Stomach (tissue), 4 donors: Measurements from ENCODE around the gene AGAP3.

ENCODE experiments used
- POLR2A ChIP-seq, 4 donors: fragments of 450-650 bp; IDR thresholded peaks; one replicate each; pipeline ENCODE4 v1.6.1; 2016; ENCODE audit warnings: antibody characterized with exemption in 4 of 4, control low read depth in 2 of 4, mild to moderate bottlenecking in 1 of 4, moderate library complexity in 1 of 4
- POLR2AphosphoS5 ChIP-seq, 3 donors: sonication (generic); formaldehyde crosslinking; IDR thresholded peaks; one replicate each; pipeline ENCODE4 v1.6.1; 2016; ENCODE audit warnings: antibody characterized with exemption in 3 of 3
- TF ChIP-seq, protein P1 (sequence below), 7 experiments: fragments of 450-650 bp in 4 of 7; fragments of 200-600 bp in 3 of 7; sonication (generic) in 3 of 7; IDR thresholded peaks; one replicate each; pipeline ENCODE4 v1.5.1; 2016 to 2019; ENCODE audit warnings: antibody characterized with exemption in 7 of 7, control low read depth in 2 of 7, mild to moderate bottlenecking in 1 of 7

DNA sequence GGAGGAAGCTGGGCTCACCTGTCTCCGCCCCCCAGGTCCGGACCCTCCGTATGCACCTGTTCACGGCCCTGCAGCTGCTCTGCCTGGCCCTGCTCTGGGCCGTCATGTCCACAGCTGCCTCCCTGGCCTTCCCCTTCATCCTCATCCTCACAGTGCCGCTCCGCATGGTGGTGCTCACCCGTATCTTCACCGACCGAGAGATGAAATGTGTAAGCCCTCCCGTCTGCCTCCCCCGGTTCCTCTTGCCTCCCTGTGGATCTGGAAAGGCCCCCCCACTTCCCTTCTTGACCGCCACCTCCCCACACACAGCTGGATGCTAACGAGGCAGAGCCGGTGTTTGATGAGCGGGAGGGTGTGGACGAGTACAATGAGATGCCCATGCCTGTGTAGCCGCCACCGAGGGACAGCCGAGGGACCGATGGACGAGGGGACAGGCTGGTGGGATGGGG is 10.3 kb upstream of the AGAP3 start:
- TF ChIP-seq, protein P1, sequence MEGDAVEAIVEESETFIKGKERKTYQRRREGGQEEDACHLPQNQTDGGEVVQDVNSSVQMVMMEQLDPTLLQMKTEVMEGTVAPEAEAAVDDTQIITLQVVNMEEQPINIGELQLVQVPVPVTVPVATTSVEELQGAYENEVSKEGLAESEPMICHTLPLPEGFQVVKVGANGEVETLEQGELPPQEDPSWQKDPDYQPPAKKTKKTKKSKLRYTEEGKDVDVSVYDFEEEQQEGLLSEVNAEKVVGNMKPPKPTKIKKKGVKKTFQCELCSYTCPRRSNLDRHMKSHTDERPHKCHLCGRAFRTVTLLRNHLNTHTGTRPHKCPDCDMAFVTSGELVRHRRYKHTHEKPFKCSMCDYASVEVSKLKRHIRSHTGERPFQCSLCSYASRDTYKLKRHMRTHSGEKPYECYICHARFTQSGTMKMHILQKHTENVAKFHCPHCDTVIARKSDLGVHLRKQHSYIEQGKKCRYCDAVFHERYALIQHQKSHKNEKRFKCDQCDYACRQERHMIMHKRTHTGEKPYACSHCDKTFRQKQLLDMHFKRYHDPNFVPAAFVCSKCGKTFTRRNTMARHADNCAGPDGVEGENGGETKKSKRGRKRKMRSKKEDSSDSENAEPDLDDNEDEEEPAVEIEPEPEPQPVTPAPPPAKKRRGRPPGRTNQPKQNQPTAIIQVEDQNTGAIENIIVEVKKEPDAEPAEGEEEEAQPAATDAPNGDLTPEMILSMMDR (IDR thresholded peaks at IDR 0.05), result no peak
- TF ChIP-seq POLR2A (IDR thresholded peaks at IDR 0.05) (no peak), POLR2AphosphoS5 (IDR thresholded peaks at IDR 0.05) (no peak)
